Endothelial cell of umbilical vein (primary cell): ENCODE measurements around the gene TSSC4. TPM values are rescaled to one million over a fixed set of nuclear protein-coding genes. Genes with fewer than 3 reads are reported as not detected.

Experiments used
- BruUV-seq: library from RNA; stranded (reverse); fragments of 400-500 nt; replicated peaks from 2 replicates; lab custom pipeline; 2021; lab: Mats Ljungman, UMichigan
- CTCF ChIA-PET: fragments of 300-600, 350-600 bp; sonication (Branson Sonifier 250); formaldehyde crosslinking; loops from one replicate; lab custom pipeline; 2021; ENCODE audit warnings: antibody characterized with exemption, inconsistent platforms; lab: Charles Lee
- POLR2A ChIA-PET: fragments of 300-600, 350-600 bp; sonication (Branson Sonifier 250); formaldehyde crosslinking; loops from one replicate; lab custom pipeline; 2021; ENCODE audit warnings: antibody characterized with exemption, inconsistent platforms; lab: Charles Lee
- DNase-seq: peaks from one replicate; pipeline ENCODE4 v3.0.0-alpha.2; 2011; ENCODE audit warnings: low read depth, low spot score
- FAIRE-seq: peaks from 2 replicates; lab custom pipeline; 2011; peaks lifted over from hg19 to GRCh38; lab: Jason Lieb, UNC
- H2AFZ ChIP-seq: 2 replicates; pipeline ENCODE4 v1.6.0; 2012; ENCODE audit warnings: low read depth, low read length, control low read depth, inconsistent platforms
- H3K27ac ChIP-seq: 2 replicates; pipeline ENCODE4 v1.5.1; 2011; ENCODE audit warnings: low read depth, mild to moderate bottlenecking, control low read depth, low read length, moderate library complexity; ENCODE audit not compliant: insufficient read depth
- H3K27me3 ChIP-seq, 2 experiments: 2 replicates each; pipeline versions ENCODE4 v1.6.0 to v1.6.1; 2011; ENCODE audit warnings: low read length in 2 of 2, mixed read lengths in 1 of 2; ENCODE audit not compliant: control insufficient read depth in 2 of 2, insufficient read depth in 2 of 2
- H3K36me3 ChIP-seq, 2 experiments: 2 replicates in 1 of 2; 3 replicates in 1 of 2; pipeline ENCODE4 v1.5.1; 2011; ENCODE audit warnings: low read length in 2 of 2, mild to moderate bottlenecking in 1 of 2, moderate library complexity in 1 of 2; ENCODE audit not compliant: control insufficient read depth in 2 of 2, insufficient read depth in 2 of 2; ENCODE audit errors: extremely low read depth in 1 of 2
- H3K4me1 ChIP-seq: 3 replicates; pipeline ENCODE4 v1.5.1; 2011; ENCODE audit warnings: mild to moderate bottlenecking, low read length; ENCODE audit not compliant: control insufficient read depth, insufficient read depth; ENCODE audit errors: extremely low read depth
- H3K4me2 ChIP-seq: 2 replicates; pipeline ENCODE4 v1.6.1; 2011; ENCODE audit warnings: low read length, control low read depth, mixed read lengths; ENCODE audit not compliant: insufficient read depth
- H3K4me3 ChIP-seq, 3 experiments: fragments of 200-600 bp in 1 of 3; sonication (generic), shearing (Covaris generic) in 1 of 3; replicated peaks in 1 of 3; 2 replicates each; pipeline ENCODE4 v1.5.1; 2011 to 2016; ENCODE audit warnings: control low read depth in 3 of 3, low read length in 3 of 3, mild to moderate bottlenecking in 2 of 3, inconsistent platforms in 1 of 3, low read depth in 1 of 3, moderate library complexity in 1 of 3; ENCODE audit not compliant: insufficient read depth in 1 of 3
- H3K79me2 ChIP-seq: 2 replicates; pipeline ENCODE4 v1.6.0; 2012; ENCODE audit warnings: low read length, inconsistent platforms; ENCODE audit not compliant: control insufficient read depth, insufficient read depth
- H3K9ac ChIP-seq: replicated peaks from 2 replicates; pipeline ENCODE3; 2011; ENCODE audit warnings: low read length, control low read depth; ENCODE audit not compliant: insufficient read depth; ENCODE audit errors: extremely low read depth
- H3K9me1 ChIP-seq: replicated peaks from 3 replicates; pipeline ENCODE4 v1.6.0; 2011; ENCODE audit warnings: mild to moderate bottlenecking, low read length; ENCODE audit not compliant: control insufficient read depth, insufficient read depth; ENCODE audit errors: extremely low read depth
- H3K9me3 ChIP-seq: replicated peaks from 2 replicates; pipeline ENCODE4 v1.5.1; 2012; ENCODE audit warnings: low read length, inconsistent platforms; ENCODE audit not compliant: control insufficient read depth, insufficient read depth
- H4K20me1 ChIP-seq: replicated peaks from 2 replicates; pipeline ENCODE3; 2011; ENCODE audit warnings: mild to moderate bottlenecking, low read length; ENCODE audit not compliant: control insufficient read depth, insufficient read depth; ENCODE audit errors: extremely low read depth
- FOS ChIP-seq: IDR thresholded peaks from 2 replicates; pipeline ENCODE4 v1.6.1; 2011; ENCODE audit warnings: mild to moderate bottlenecking, low read length, moderate library complexity, borderline replicate concordance; ENCODE audit not compliant: insufficient read depth
- GATA2 ChIP-seq: IDR thresholded peaks from 2 replicates; pipeline ENCODE4 v1.7.0; 2011; ENCODE audit warnings: low read depth, mild to moderate bottlenecking, moderate library complexity, mixed read lengths, low read length; ENCODE audit not compliant: insufficient read length, insufficient read depth
- dilution Hi-C: fragments of 300-500 bp; cut with MboI; formaldehyde crosslinking; loops from one replicate; pipeline ENCODE4 v1.15.0; 2019; ENCODE audit warnings: low sequenced_read_pairs; ENCODE audit not compliant: extremely low pct_ligation_motif_present
- intact Hi-C: fragments of 100-400 bp; cut with micrococcal nuclease; formaldehyde crosslinking; loops from one replicate; pipeline ENCODE4 v1.10.0; 2022
- polyA plus RNA-seq, 4 experiments: library from polyadenylated mRNA; depleted of rRNA in 3 of 4; stranded (reverse) in 3 of 4; unstranded in 1 of 4; fragments of >200 nt; gene quantifications; 2 replicates each; pipeline versions ENCODE4 v1.2.1 to v1.2.3, GENCODE V29; 2011 to 2012; ENCODE audit warnings: missing spikeins in 1 of 4
- total RNA-seq: library from RNA; stranded (reverse); gene quantifications from 2 replicates; pipeline ENCODE4 v1.2.3, GENCODE V29; 2021
- TF ChIP-seq, protein P1 (sequence below), 2 donors: IDR thresholded peaks; 1 replicate in 1 of 2; 2 replicates in 1 of 2; pipeline ENCODE4 v1.5.1; 2011; ENCODE audit warnings: low read length in 2 of 2, mild to moderate bottlenecking in 2 of 2, moderate library complexity in 2 of 2, control low read depth in 1 of 2, inconsistent platforms in 1 of 2, low read depth in 1 of 2; ENCODE audit not compliant: insufficient read depth in 1 of 2; ENCODE audit errors: extremely low read depth in 1 of 2

The TSSC4 gene
- total and polyA plus RNA-seq, 2 donors (not counting 3 experiments of a cell fraction or from before 2014, with no cell fraction given) = 42.7 to 59.6 TPM

GRCh38 chr11:2409126-2409525, 8.6 kb downstream of the TSSC4 start:
- Histone ChIP-seq H3K4me1 (no peaks in the 10 kb centered on the region), H3K27ac (no peak overlapping the region), H3K79me2 (no peaks in the 10 kb centered on the region), H3K9me1 (no peaks in the 10 kb centered on the region), H4K20me1 (no peaks in the 10 kb centered on the region), H2AFZ (no peak overlapping the region), H3K4me3 (no peak overlapping the region), H3K4me2 (no peak overlapping the region), H3K27me3 (peaks cover 0 to 4% of the 10 kb centered on the region in 2 experiments), H3K9ac (no peak overlapping the region), H3K9me3 (no peaks in the 10 kb centered on the region), H3K36me3 (no peaks in the 10 kb centered on the region)
- TF ChIP-seq GATA2 = no peak
- TF ChIP-seq, protein P1, sequence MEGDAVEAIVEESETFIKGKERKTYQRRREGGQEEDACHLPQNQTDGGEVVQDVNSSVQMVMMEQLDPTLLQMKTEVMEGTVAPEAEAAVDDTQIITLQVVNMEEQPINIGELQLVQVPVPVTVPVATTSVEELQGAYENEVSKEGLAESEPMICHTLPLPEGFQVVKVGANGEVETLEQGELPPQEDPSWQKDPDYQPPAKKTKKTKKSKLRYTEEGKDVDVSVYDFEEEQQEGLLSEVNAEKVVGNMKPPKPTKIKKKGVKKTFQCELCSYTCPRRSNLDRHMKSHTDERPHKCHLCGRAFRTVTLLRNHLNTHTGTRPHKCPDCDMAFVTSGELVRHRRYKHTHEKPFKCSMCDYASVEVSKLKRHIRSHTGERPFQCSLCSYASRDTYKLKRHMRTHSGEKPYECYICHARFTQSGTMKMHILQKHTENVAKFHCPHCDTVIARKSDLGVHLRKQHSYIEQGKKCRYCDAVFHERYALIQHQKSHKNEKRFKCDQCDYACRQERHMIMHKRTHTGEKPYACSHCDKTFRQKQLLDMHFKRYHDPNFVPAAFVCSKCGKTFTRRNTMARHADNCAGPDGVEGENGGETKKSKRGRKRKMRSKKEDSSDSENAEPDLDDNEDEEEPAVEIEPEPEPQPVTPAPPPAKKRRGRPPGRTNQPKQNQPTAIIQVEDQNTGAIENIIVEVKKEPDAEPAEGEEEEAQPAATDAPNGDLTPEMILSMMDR (IDR thresholded peaks at IDR 0.05; ENCODE audit: extremely low read depth in 1 of 2, insufficient read depth in 1 of 2, low read depth in 1 of 2, low read length in 2 of 2) = no peak
- TF ChIP-seq FOS = no peak
- no peak for DNase-seq
- intact Hi-C loops = no loop called here
- no TSS peak for BruUV-seq
- CTCF ChIA-PET = interaction anchor here (1.1 to 1.9 kb wide), 4 partner anchors 8 to 104 kb away, joined by 3 to 9 read pairs (median 6); no protein-coding TSS in a partner anchor
- FAIRE-seq = no peak
- dilution Hi-C loops = no loop called here
- POLR2A ChIA-PET = no interaction called here
